ENCODE measurements around the gene KCNT2.
"Not testable (repeated sequence)": the region's sequence is repeated elsewhere in the genome, so short reads cannot be mapped to it uniquely, and the experiment has no call there.

The KCNT2 gene

GRCh38 chr1:196590012-196590708 lies 18.1 kb downstream of the KCNT2 start:
- DNase-seq, result no peak

DNA sequence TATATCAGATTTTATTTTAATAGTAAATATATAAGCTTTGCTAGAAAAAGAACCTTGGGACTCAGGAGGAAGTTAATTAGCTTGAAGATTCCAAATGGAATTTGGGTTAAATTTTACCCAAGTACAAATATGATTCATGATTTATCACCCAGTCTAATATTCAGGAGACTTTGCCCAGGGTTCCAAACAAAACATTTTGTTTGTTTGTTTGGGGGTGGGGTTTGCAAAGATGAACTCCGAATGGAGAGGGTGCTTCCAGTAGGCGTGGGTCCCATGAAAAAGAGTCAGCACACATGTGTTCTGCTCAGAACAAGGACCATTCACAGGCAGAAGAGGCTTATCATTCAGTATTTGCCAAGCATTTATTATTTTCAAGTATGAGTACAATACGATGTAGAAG lies 23.5 kb downstream of the KCNT2 start:
- DNase-seq, result no peak

DNA sequence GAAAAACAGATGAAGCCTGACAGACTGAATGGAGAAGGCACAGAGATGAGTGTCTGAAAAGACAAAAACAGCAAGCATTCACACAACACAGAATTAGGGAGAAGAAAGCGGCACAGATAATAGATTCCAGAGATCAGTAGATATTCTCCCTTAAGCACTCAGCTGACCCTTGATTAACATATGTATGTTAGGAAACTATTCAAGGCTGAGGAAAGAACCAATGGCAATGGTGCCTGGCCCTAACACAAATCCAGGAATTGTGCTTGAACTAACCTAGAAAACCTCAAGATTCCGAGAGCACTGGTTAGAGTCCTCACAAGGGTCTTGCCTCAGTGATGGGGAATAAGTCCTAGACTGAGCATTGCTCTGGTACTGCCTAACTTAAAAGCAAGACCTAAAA lies 30.9 kb downstream of the KCNT2 start:
- DNase-seq, result no peak

- no peak for DNase-seq
These were observed 35.0 kb downstream of the KCNT2 start for GRCh38 chr1:196573226-196573625.

DNA sequence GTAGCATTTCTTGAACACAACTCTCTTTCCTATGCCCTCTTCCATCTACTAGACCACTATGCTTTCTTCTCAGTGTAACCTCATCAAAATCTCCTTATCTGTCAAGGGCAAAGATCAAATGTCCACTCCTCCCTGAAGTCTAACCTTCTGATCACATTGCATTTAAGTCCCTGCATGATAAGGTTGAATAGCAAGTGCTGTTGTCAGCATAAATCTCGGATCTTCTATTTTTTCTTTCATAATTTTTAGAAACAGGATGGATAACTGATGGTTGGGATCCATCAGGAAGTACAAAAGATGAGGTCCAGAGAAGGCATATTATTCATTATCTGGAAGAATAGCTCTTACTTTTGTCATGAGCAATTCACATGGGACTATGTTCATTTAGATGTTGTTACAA lies 41.0 kb downstream of the KCNT2 start:
- no peak for DNase-seq

GRCh38 chr1:196563768-196564167 lies 44.5 kb downstream of the KCNT2 start:
- DNase-seq, result no peak

GRCh38 chr1:196559314-196559713 lies 48.9 kb downstream of the KCNT2 start:
- DNase-seq, result no peak

DNA sequence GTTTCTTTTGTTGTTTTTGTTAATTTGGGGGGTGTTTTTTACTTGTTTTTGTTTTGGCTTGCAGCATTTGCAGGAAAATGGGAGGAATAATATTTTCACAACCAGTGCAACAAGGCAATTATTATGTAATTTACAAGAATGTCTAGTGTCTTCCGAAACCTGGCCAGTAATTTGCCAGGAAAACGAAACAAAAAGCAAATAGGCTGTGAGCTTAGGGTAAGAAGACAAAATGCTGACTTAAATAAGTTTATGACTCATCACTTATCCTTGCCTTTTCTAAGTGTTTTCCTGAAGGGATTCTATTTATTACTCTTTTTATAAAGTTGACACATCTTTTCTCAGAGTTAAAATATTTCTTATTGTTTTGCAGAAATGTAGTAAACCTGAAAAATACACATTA lies 49.8 kb downstream of the KCNT2 start:
- DNase-seq, result no peak

DNA sequence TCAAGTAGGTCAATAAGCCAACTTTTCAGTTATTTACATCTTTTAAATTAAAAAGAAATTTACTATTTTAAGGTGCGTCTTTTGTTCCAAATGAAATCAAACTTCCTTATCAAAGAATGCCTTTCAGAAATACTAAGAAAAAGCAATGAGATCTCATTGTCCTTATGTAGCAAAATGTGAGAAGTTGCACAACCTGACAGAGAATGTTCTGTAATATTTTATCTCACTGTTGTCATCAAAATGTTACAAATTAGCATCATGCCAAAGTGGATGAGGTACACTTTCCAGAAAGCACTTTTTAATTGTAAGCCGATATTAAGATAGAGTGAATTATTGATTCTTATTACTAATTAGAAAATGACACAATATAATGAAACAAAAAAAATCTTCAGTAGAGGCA lies 50.4 kb downstream of the KCNT2 start:
- DNase-seq, result no peak

DNA sequence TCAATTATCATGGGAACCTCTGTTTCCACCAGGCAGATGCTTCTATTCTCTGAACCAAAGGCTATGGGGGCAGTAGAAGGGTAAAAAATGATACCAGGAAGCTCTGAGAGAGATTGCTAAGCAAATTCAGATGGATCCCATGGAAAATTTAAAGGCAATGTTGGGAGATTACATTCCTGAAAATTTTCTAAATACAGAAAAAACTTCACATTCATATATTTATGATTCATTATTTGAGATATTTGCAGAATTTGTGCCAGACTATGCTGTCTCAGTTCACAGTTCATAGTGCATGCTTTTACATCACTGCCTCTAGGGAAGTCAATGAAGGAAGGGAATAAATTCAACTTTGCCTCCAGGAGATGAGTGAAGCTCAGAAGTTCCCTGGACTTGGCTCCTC lies 57.5 kb downstream of the KCNT2 start:
- DNase-seq, result no peak

DNA sequence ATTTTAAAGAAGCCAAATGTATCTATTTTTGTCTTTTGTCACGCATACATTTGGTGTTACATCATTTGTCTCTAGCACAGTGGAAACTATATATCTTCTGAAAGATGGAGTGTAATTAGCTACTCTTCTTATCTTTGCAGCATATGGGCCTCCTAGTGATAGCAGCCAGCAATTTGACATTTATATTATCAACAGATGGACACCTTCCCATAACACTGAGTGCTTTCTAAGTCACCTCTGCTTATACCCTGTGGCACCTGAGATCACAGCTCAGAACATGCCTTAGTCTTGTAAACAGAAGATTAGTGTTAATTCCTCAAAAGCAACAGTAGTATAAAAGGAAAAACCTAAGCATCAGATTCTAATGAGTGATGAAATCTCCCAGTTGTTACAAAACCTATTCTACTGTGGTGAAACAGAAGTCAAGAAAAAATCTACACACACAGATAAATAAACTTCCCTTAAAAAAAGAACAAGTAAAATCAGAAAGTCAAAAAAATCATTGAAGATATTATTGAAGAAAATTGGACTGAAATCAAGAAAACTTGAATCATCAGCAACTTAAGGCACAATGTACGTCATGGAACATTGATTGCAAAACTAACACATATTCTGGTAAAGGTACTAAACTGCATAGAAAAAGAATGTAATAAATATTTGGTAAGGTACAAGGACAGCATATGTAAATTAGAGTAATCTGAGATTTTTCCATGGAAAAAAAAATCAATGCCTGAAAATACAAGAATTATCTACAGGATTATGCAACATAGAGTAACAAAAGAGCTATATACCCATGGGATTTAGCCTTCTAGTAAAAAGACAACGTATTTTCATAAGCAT lies 61.7 kb downstream of the KCNT2 start:
- no peak for DNase-seq

- no peak for DNase-seq
These were observed 63.0 kb downstream of the KCNT2 start for GRCh38 chr1:196545222-196545621.

GRCh38 chr1:196544617-196545016 lies 63.6 kb downstream of the KCNT2 start:
- no peak for DNase-seq

DNA sequence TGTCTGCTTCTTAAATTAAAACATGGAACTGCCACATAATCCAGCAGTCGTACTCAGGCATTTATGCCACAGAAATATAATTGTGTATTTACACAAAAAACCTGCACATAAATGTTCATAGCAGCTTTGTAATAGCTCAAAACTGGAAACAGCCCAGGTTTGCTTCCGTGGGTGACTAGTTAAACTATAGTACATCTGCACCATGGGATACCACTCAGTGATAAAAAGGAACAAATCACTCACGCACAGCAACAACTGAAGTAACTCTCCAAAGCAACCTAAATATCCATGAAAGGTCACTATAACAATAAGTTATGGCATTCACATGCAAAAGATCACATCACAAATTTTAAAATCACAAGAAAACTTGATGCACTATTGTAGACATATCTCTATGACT lies 64.4 kb downstream of the KCNT2 start:
- no peak for DNase-seq

DNA sequence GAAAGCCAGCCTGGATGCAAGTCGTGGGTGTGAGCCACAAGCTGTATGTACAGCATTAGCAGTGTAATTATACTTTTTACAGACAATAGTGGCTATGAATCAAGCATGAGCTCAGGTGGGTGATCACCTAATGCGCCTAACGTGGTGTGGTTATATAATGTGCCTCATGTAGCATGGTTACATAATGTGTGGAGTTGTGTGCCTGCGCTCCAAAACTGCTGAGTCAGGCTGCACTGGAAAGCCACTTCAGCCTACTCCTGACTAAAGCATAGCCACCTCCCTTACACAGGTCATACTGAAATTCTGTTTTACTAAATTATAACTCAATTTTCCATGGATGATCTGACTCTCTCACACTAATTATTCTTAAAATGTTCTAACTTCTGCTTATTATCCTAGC lies 69.8 kb downstream of the KCNT2 start:
- DNase-seq, result no peak

GRCh38 chr1:196535727-196536126 lies 72.5 kb downstream of the KCNT2 start:
- DNase-seq, result no peak

DNA sequence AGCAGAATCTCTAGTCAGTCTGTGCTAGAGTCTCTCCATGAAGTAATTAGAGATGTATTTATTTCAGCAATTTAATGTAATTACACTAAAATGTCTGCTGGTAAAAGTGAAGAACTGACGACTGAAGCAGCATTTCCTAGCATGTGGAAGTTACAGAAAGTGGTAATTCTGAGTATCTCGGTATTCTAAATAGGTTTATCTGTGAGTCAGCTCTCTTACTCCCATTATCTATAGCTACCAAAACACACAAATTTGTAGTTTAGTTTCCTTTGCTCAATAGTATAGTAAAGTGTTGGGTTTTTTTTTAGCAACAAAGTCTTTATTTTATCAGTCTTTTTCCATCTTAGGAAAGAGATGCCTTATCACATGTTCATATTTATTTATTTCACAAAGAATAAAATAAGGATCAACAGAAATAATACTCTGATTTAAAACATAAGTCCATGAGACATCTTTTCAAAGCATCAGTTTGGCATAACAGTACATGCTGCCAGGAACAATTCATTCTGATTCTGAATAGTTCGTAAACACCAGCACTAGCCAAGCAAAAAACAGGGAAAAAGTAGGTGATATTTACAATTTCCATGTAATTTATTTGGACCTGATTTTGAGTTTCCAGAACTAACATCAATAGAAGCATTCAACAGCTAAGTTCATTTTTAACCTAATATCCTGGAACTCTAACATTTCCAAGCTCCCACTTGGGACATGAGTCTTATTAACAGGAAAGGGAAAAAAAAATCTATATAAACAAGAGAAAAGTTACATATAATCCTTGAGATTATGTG lies 76.3 kb downstream of the KCNT2 start:
- no peak for DNase-seq

- DNase-seq, result no peak
These were observed 80.3 kb downstream of the KCNT2 start for GRCh38 chr1:196527919-196528318.

DNA sequence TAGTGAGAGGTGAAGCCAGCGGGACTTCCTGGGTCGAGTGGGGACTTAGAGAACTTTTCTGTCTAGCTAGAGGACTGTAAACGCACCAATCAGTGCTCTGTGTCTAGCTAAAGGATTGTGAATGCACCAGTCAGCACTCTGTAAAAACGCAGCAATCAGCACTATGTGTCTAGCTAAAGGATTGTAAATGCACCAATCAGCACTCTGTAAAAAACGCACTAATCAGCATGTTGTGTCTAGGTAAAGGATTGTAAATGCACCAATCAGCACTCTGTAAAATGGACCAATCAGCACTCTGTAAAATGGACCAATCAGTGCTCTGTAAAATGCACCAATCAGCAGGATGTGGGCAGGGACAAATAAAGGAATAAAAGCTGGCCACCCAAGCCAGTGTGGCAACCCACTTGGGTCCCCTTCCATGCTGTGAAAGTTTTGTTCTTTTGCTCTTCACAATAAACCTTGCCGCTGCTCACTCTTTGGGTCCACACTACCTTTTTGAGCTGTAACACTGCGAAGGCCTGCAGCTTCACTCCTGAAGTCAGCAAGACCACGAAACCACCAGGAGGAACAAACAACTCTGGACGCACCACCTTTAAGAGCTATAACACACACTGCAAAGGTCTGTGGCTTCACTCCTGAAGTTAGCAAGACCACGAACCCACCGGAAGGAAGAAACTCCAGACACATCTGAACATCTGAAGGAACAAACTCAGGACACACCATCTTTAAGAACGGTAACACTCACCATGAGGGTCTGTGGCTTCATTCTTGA lies 85.5 kb downstream of the KCNT2 start:
- DNase-seq, result not testable (repeated sequence)

DNA sequence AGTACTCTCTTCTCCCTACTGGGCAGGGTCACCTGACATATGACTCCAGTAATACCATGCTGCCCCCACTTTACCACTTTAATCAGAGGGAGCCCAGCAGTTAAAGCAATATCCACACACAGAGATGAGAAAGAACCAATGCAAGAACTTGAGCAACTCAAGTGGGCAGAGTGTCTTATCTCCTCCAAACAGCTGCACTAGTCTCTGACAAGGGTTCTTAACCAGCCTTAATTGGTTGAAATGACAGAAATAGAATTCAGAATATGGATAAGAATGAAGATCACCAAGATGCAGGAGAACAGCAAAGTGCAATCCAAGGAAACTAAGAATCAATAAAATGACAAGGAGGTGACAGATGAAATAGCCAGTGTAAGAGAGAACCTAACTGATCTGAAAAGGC lies 91.0 kb downstream of the KCNT2 start:
- no peak for DNase-seq

GRCh38 chr1:196516373-196516772 lies 91.9 kb downstream of the KCNT2 start:
- DNase-seq, result no peak

DNA sequence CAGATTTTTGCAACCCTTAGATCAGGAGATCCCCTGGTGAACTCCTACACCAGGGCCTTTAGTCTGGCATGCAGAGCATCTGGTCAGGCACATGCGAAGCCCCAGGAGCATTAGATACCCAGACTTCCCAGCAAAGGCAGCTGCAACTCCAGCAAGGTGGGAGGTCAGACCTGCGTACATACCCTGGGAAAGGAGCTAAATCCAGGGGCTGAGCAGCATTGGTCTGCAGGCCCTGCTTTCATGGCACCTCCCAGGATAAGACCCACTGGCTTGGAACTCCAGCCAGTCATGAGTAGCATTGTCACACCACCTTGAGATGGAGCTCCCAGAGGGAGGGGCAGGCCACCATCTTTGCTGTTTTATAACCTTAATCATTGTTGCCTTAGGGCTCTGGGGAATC lies 92.3 kb downstream of the KCNT2 start:
- no peak for DNase-seq

DNA sequence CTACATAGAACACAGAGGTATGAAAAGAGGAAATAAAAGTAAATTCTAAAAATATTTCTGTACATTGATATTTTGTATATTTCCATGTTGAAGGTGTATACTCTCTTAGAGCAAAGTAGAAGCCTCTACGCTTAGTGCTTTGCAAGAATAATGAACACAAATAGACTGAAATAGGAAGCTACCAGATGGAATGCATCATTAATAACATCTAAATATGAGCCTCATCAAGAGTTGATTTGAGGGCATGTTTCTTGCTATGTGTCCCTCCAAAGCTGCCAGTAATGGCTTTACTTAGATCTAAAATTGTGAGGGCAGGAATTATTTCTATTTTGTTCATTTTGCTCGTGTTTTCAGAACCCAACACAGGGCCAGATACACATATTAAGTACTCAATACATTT lies 94.4 kb downstream of the KCNT2 start:
- DNase-seq, result no peak

Data from activated gamma-delta T cell (primary cell).